Keratinocyte (primary cell): ENCODE measurements around the gene POGLUT3.

Experiments used
- CTCF ChIP-seq, 3 experiments: IDR thresholded peaks in 1 of 3; conservative IDR thresholded peaks in 1 of 3; optimal IDR thresholded peaks in 1 of 3; 2 replicates in 2 of 3; 3 replicates in 1 of 3; pipeline versions ENCODE3 to v1.5.1; 2011; ENCODE audit warnings: low read length in 3 of 3, mild to moderate bottlenecking in 3 of 3, moderate library complexity in 2 of 3, control low read depth in 1 of 3, inconsistent platforms in 1 of 3; ENCODE audit not compliant: insufficient read depth in 2 of 3; ENCODE audit errors: extremely low read depth in 1 of 3
- EZH2 ChIP-seq: IDR thresholded peaks from one replicate; pipeline ENCODE4 v1.6.1; 2012; ENCODE audit warnings: inconsistent platforms, mild to moderate bottlenecking, low read length, moderate library complexity

- TF ChIP-seq CTCF (optimal IDR thresholded peaks at IDR 0.05 in 1 of 3, IDR thresholded peaks at IDR 0.05 in 1 of 3, conservative IDR thresholded peaks at IDR 0.05 in 1 of 3; ENCODE audit: extremely low read depth in 1 of 3, insufficient read depth in 2 of 3, low read length in 3 of 3), result no peak
- no peak for TF ChIP-seq EZH2
Measured at GRCh38 chr11:108512708-108513107, 14.5 kb upstream of the POGLUT3 start.
